Vagina (tissue), 2 donors: ENCODE data around the gene TCF7L1. TPM values are rescaled to one million over a fixed set of nuclear protein-coding genes. Genes with fewer than 3 reads are reported as not detected.
A peak's percentile ranks its signal among the peaks of the same experiment; 100 is the strongest.

Experiments
- DNase-seq, 2 donors: peaks; one replicate each; pipeline ENCODE4 v3.0.0-alpha.2; 2017; ENCODE audit errors: extremely low spot score in 2 of 2
- H3K27ac ChIP-seq: fragments of 200-600 bp; sonication (generic); one replicate; pipeline ENCODE4 v1.5.1; 2019
- H3K27me3 ChIP-seq: fragments of 200-600 bp; sonication (generic); one replicate; pipeline ENCODE4 v1.5.1; 2019
- H3K36me3 ChIP-seq, 2 donors: fragments of 200-600 bp; sonication (generic); one replicate each; pipeline ENCODE4 v1.5.1; 2017 to 2019
- H3K4me1 ChIP-seq: fragments of 200-600 bp; sonication (generic); one replicate; pipeline ENCODE4 v1.5.1; 2019
- H3K4me3 ChIP-seq, 2 donors: fragments of 200-600 bp; sonication (generic); 1 replicate in 1 of 2; 2 replicates in 1 of 2; pipeline ENCODE4 v1.5.1; 2016 to 2019
- H3K9me3 ChIP-seq: fragments of 200-600 bp; sonication (generic); one replicate; pipeline ENCODE4 v1.5.1; 2019
- POLR2A ChIP-seq, 2 donors: fragments of 450-650 bp; IDR thresholded peaks; one replicate each; pipeline ENCODE4 v1.6.1; 2017; ENCODE audit warnings: antibody characterized with exemption in 2 of 2, mild to moderate bottlenecking in 2 of 2, moderate library complexity in 2 of 2
- POLR2AphosphoS5 ChIP-seq, 2 donors: sonication (generic); formaldehyde crosslinking; IDR thresholded peaks; one replicate each; pipeline ENCODE4 v1.9.0; 2017; ENCODE audit warnings: antibody characterized with exemption in 2 of 2, mild to moderate bottlenecking in 2 of 2, low read depth in 1 of 2; ENCODE audit not compliant: insufficient read depth in 1 of 2
- intact Hi-C: fragments of 100-400 bp; cut with DNase I; formaldehyde crosslinking; loops from one replicate; pipeline ENCODE4 v1.15.1; 2023
- total RNA-seq: library from RNA; depleted of rRNA; stranded (reverse); fragments of >200 nt; gene quantifications from one replicate; pipeline ENCODE4 v1.2.3, GENCODE V29; 2016
- TF ChIP-seq, protein P1 (sequence below), 3 experiments: fragments of 450-650 bp in 2 of 3; fragments of 200-600 bp in 1 of 3; sonication (generic) in 1 of 3; IDR thresholded peaks; one replicate each; pipeline ENCODE4 v1.5.1; 2017 to 2019; ENCODE audit warnings: antibody characterized with exemption in 3 of 3, mild to moderate bottlenecking in 2 of 3, moderate library complexity in 2 of 3

TCF7L1 gene
- total RNA-seq, 1 donor from 2014 or later, result 8.3 TPM

DNA sequence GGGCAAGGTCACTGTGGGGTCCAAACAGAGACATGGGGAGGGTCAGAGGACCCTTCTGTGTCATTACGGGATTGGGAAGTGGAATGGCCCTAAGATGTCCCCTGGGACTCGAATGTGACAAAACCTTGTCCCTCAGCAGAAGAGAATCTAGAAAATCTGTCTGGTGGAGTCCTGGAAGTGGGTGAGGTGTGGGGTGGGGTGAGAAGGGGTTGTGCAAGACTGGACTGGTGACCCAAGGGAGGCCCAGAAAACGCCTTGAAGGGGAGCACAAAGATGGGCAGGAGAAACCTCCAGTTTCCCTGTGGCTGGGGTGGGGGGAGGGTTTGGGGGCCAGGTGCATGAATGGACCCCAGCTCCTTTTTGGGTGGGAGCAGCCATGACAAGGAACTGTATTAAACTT is 79.6 kb downstream of the TCF7L1 start:
- no peak for DNase-seq
- Histone ChIP-seq H3K9me3 (no peaks in the 10 kb centered on the region), H3K27ac (no peak overlapping the region), H3K4me1 (peaks cover 31% of the 10 kb centered on the region), H3K36me3 (no peaks in the 10 kb centered on the region), H3K27me3 (no peaks in the 10 kb centered on the region), H3K4me3 (no peak overlapping the region)
- TF ChIP-seq, protein P1, sequence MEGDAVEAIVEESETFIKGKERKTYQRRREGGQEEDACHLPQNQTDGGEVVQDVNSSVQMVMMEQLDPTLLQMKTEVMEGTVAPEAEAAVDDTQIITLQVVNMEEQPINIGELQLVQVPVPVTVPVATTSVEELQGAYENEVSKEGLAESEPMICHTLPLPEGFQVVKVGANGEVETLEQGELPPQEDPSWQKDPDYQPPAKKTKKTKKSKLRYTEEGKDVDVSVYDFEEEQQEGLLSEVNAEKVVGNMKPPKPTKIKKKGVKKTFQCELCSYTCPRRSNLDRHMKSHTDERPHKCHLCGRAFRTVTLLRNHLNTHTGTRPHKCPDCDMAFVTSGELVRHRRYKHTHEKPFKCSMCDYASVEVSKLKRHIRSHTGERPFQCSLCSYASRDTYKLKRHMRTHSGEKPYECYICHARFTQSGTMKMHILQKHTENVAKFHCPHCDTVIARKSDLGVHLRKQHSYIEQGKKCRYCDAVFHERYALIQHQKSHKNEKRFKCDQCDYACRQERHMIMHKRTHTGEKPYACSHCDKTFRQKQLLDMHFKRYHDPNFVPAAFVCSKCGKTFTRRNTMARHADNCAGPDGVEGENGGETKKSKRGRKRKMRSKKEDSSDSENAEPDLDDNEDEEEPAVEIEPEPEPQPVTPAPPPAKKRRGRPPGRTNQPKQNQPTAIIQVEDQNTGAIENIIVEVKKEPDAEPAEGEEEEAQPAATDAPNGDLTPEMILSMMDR (IDR thresholded peaks at IDR 0.05), result no peak
- TF ChIP-seq POLR2A (IDR thresholded peaks at IDR 0.05), result no peak
- TF ChIP-seq POLR2AphosphoS5 (IDR thresholded peaks at IDR 0.05; ENCODE audit: insufficient read depth in 1 of 2, low read depth in 1 of 2), result no peak
- intact Hi-C loops, result no loop called here

DNA sequence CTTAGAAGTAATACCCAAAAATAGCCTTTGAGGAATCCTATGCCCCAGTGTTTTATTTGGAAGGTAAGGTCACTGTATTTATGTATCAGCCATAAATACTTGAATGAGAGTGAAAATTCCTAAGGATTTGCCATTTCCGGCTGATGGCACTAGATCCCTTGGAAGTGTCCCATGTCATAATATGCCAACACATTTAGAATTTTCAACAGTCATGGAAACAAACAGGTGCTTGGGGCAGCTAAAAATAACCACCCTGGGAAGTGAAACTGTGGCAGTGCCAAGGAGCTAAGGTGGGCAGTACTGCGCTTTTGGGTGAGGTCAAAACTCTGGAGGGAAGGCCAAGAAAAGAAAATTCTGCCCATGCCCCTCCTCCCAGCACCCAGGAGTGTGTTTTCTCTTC is 80.2 kb downstream of the TCF7L1 start:
- no peaks in the 10 kb centered on the region for H3K36me3 ChIP-seq
- H3K9me3 ChIP-seq, result no peaks in the 10 kb centered on the region
- DNase-seq, result no peak
- no peak overlapping the region for H3K4me3 ChIP-seq
- intact Hi-C loops, result no loop called here
- H3K27ac ChIP-seq, result no peak overlapping the region
- no peaks in the 10 kb centered on the region for H3K27me3 ChIP-seq
- TF ChIP-seq POLR2A (IDR thresholded peaks at IDR 0.05), result no peak
- no peak for TF ChIP-seq POLR2AphosphoS5 (IDR thresholded peaks at IDR 0.05; ENCODE audit: insufficient read depth in 1 of 2, low read depth in 1 of 2)
- peaks cover 31% of the 10 kb centered on the region for H3K4me1 ChIP-seq

GRCh38 chr2:85213901-85214512 is 80.8 kb downstream of the TCF7L1 start:
- no peaks in the 10 kb centered on the region for H3K36me3 ChIP-seq
- no peak overlapping the region for H3K4me3 ChIP-seq
- H3K9me3 ChIP-seq, result no peaks in the 10 kb centered on the region
- intact Hi-C loops, result no loop called here
- H3K27me3 ChIP-seq, result no peaks in the 10 kb centered on the region
- peaks cover 31% of the 10 kb centered on the region for H3K4me1 ChIP-seq
- no peak for DNase-seq
- TF ChIP-seq, protein P1 (IDR thresholded peaks at IDR 0.05), result no peak
- TF ChIP-seq POLR2AphosphoS5 (IDR thresholded peaks at IDR 0.05; ENCODE audit: insufficient read depth in 1 of 2, low read depth in 1 of 2) (no peak), POLR2A (IDR thresholded peaks at IDR 0.05) (no peak)
- H3K27ac ChIP-seq, result no peak overlapping the region

- no peak overlapping the region for H3K4me3 ChIP-seq
- H3K4me1 ChIP-seq, result peaks cover 31% of the 10 kb centered on the region
- H3K27ac ChIP-seq, result no peak overlapping the region
- TF ChIP-seq, protein P1 (IDR thresholded peaks at IDR 0.05), result no peak
- no peak for TF ChIP-seq POLR2A (IDR thresholded peaks at IDR 0.05)
- intact Hi-C loops, result no loop called here
- no peak for DNase-seq
- H3K27me3 ChIP-seq, result no peaks in the 10 kb centered on the region
- H3K36me3 ChIP-seq, result no peaks in the 10 kb centered on the region
- no peaks in the 10 kb centered on the region for H3K9me3 ChIP-seq
These were observed 81.9 kb downstream of the TCF7L1 start for GRCh38 chr2:85215081-85215447.

GRCh38 chr2:85215448-85216401 is 82.5 kb downstream of the TCF7L1 start:
- intact Hi-C loops, result no loop called here
- no peak for TF ChIP-seq POLR2A (IDR thresholded peaks at IDR 0.05)
- TF ChIP-seq POLR2AphosphoS5 (IDR thresholded peaks at IDR 0.05; ENCODE audit: insufficient read depth in 1 of 2, low read depth in 1 of 2), result peak in 1 of 2 donors; percentile 53
- no peaks in the 10 kb centered on the region for H3K27me3 ChIP-seq
- H3K27ac ChIP-seq, result peak overlapping the region; percentile 19
- no peak overlapping the region for H3K4me3 ChIP-seq
- DNase-seq, result no peak
- peaks cover 37% of the 10 kb centered on the region for H3K4me1 ChIP-seq
- no peaks in the 10 kb centered on the region for H3K9me3 ChIP-seq
- no peaks in the 10 kb centered on the region for H3K36me3 ChIP-seq

GRCh38 chr2:85216927-85217326 is 83.7 kb downstream of the TCF7L1 start:
- DNase-seq, result no peak
- intact Hi-C loops, result no loop called here
- Histone ChIP-seq H3K4me1 (peaks cover 44% of the 10 kb centered on the region), H3K9me3 (no peaks in the 10 kb centered on the region), H3K27me3 (no peaks in the 10 kb centered on the region), H3K4me3 (no peak overlapping the region), H3K36me3 (no peaks in the 10 kb centered on the region), H3K27ac (no peak overlapping the region)
- TF ChIP-seq, protein P1 (IDR thresholded peaks at IDR 0.05), result no peak
- TF ChIP-seq POLR2A (IDR thresholded peaks at IDR 0.05) (no peak), POLR2AphosphoS5 (IDR thresholded peaks at IDR 0.05; ENCODE audit: insufficient read depth in 1 of 2, low read depth in 1 of 2) (no peak)
